Astrocyte of the spinal cord (primary cell): ENCODE results near the gene FCHO1.

ENCODE experiments used
- DNase-seq: peaks from one replicate; pipeline ENCODE4 v3.0.0; 2011; ENCODE audit warnings: low read depth, low spot score
- H3K4me3 ChIP-seq: 2 replicates; pipeline ENCODE4 v1.5.1; 2011; ENCODE audit warnings: low read depth, mild to moderate bottlenecking, low read length, moderate library complexity
- CTCF ChIP-seq: IDR thresholded peaks from 2 replicates; pipeline ENCODE4 v1.5.1; 2012; ENCODE audit warnings: low read depth, mild to moderate bottlenecking, low read length, inconsistent platforms
- in situ Hi-C: cut with HindIII; loops from 2 replicates; pipeline ENCODE4 v1.10.0; 2017; ENCODE audit warnings: low sequenced_read_pairs

Gene FCHO1

GRCh38 chr19:17834350-17835181 lies 83.3 kb downstream of the FCHO1 start:
- H3K4me3 ChIP-seq, result no peak overlapping the region
- in situ Hi-C loops, result no loop called here
- DNase-seq, result no peak
- no peak for TF ChIP-seq CTCF

GRCh38 chr19:17835182-17836006 lies 84.1 kb downstream of the FCHO1 start:
- no peak for DNase-seq
- in situ Hi-C loops, result no loop called here
- H3K4me3 ChIP-seq, result no peak overlapping the region
- TF ChIP-seq CTCF, result no peak

- TF ChIP-seq CTCF, result no peak
- in situ Hi-C loops, result no loop called here
- DNase-seq, result no peak
- H3K4me3 ChIP-seq, result no peak overlapping the region
Measured at GRCh38 chr19:17836530-17836929, 85.3 kb downstream of the FCHO1 start.

- in situ Hi-C loops, result no loop called here
- TF ChIP-seq CTCF, result no peak
- no peak for DNase-seq
Measured at GRCh38 chr19:17837972-17838371, 86.7 kb downstream of the FCHO1 start.

More at GRCh38 chr19:17837972-17838371, 86.7 kb downstream of the FCHO1 start:
- no peak overlapping the region for H3K4me3 ChIP-seq
